Hematopoietic multipotent progenitor cell treated with erythropoietin and hydrocortisone succinate and interleukin-3 and kit ligand, for 8 days (in vitro differentiated cells): Measurements from ENCODE around the gene C1orf159.
"Not testable (repeated sequence)": the region's sequence is repeated elsewhere in the genome, so short reads cannot be mapped to it uniquely, and the experiment has no call there.

Experiments used
- DNase-seq: peaks from one replicate; pipeline ENCODE4 v3.0.0-alpha.2; 2015

Gene C1orf159

GRCh38 chr1:1148569-1148968 is 32.7 kb upstream of the C1orf159 start:
- DNase-seq = no peak

- no peak for DNase-seq
Measured at GRCh38 chr1:1148061-1148460, 32.2 kb upstream of the C1orf159 start.

DNA sequence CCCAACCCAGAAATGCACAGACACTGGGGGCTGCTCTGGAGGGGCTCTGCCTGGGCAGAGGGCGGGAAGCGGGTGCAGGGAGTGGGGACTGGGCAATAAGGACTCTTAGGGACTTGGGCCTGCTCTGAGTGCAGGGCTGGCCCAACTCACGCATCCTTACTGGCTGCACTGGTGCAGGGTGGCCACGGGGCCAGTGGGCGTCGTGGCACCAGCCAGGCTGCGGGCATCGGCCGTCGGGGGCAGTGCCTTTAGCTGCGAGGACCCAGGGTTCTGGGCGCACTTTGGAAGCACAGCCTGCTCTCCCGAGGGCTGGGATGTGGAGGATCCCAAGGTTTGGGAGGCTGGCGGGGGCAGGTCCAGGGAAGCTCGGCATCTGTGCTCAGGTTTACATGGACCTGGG is 30.7 kb upstream of the C1orf159 start:
- no peak for DNase-seq

DNA sequence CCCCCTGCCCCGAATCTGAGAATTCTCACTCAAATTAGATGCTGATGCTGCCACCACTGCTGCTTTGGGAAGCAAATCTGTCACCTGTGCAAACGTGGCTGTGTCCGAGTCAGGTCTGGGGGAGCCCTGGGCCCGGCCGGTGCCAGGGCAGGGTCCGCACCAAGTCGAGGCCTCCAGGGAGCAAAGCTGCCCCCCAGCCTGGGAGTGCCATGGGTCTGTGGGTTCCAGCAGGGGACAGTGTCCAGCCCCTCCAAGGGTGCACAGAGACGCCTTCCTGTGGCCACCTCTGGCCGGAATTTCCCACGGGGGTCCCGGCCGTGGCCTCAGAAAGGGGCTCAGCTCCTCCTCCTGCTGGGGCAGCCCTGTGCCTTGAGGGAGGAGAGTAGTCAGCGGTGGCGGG is 30.1 kb upstream of the C1orf159 start:
- DNase-seq = no peak

GRCh38 chr1:1145547-1145914 is 29.6 kb upstream of the C1orf159 start:
- DNase-seq = no peak

GRCh38 chr1:1144843-1145546 is 29.1 kb upstream of the C1orf159 start:
- DNase-seq = no peak

- no peak for DNase-seq
Measured at GRCh38 chr1:1144122-1144842, 28.4 kb upstream of the C1orf159 start.

DNA sequence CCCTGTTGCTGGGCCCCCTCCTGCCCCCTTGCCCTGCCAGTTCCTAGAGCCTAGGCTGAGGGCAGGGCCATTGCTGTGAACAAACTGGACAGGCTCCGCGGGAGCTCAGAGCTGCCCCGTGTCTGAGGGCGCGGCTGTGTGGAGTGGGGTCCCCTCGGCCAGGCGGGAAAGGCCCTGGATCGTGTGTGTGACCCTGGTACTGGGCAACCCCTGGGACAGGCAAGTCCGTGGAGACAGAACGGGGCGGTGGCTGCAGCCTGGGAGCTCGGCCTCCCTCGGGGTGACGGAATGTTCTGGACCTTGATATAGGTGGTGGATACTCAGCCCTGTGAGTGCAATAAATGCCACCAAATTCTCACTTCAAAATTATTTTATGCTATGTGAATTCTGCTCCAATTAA is 27.7 kb upstream of the C1orf159 start:
- no peak for DNase-seq

DNA sequence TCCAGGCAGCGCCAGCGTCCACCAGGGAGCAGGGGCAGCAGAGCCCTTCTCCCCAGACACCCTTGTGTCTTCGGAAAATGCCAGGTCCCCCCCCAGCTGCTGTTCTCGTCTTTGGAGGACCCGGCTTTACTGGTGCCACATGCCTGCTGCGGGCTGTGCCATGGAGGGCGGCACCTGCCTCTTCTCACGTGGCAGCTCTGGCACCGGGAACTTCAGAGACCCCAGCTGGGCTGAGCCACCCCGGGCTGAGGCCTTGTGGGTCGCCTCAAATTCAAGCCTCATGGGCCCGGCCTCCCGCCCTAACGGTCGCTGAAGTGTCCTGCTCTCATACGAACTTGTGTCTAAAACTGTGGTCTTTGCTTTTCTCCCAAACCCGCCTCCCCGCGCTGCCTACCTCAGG is 27.0 kb upstream of the C1orf159 start:
- no peak for DNase-seq

- not testable (repeated sequence) for DNase-seq
Measured at GRCh38 chr1:1142352-1142751, 26.5 kb upstream of the C1orf159 start.

GRCh38 chr1:1141911-1142250 is 26.0 kb upstream of the C1orf159 start:
- DNase-seq = no peak

- DNase-seq = no peak
Measured at GRCh38 chr1:1141244-1141910, 25.5 kb upstream of the C1orf159 start.

GRCh38 chr1:1140673-1141072 is 24.8 kb upstream of the C1orf159 start:
- DNase-seq = no peak

GRCh38 chr1:1137256-1138045 is 21.6 kb upstream of the C1orf159 start:
- DNase-seq = no peak

DNA sequence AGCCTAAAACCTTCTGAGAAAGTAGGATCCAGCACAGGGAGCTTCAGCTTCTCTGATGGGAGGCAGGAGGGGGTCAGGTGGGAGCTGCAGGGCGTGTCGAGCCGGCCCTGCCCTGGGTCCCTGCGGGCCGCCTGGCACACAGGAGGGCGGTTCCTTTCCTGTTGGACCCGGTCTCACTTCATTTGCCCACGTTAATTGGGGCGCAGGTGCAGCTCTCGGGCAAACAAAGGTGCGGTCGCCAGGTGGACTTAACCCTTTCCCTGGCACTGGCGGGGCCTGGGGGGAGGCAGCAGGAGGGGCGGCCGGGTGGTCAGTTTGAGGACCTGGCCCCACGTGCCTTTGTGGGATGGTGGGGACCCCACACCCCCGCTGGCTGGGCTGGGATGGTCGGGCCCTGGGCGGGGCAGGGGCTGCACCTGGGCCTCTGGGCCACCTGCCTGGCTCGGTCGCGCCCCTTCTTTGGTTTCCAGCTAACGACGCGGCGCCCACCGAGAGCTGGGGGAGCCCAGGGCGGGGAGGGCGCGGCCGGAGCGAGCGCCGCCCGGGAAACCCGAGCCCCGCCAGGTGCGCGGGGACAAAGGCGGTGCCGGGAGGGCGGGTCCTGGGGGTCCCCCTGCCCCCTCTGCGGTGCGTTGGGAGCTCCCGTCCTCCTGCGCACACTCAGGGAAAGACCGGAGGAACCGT is 20.8 kb upstream of the C1orf159 start:
- no peak for DNase-seq

DNA sequence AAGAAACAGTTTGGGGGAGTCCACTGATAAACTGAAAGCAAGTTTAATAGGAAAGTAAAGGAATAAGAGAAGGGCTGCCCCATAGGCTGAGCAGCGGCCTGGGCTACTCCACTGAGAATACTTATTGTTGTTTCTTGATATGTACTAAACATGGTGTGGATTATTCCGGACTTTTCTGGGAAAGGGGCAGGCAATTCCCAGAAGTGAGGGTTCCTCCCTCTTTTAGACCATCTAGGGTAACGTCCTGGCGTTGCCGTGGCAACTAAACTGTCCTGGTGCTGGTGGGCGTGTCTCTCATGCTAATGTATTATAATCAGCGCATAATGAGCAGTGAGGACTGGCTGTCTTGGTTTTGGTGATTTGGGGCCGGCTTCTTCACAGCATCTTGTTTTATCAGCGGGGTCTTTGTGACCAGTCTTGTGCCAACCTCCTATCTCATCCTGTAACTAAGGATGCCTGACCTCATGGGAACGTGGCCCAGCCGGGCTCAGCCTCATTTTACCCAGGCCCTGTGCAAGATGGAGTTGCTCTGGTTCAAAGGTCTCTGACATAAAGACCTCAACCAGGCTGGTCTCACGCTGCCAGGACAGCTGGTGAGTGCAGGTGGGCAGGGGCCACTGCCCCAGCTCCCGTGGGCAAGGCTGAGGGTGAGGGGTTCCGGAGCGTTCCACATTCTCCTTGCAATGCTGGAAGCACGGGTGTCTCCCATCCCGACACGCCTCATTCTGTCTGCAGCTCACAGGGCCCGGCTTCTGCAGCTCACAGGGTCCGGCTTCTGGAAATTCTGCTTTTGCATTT is 19.6 kb upstream of the C1orf159 start:
- peak; percentile 36 for DNase-seq

DNA sequence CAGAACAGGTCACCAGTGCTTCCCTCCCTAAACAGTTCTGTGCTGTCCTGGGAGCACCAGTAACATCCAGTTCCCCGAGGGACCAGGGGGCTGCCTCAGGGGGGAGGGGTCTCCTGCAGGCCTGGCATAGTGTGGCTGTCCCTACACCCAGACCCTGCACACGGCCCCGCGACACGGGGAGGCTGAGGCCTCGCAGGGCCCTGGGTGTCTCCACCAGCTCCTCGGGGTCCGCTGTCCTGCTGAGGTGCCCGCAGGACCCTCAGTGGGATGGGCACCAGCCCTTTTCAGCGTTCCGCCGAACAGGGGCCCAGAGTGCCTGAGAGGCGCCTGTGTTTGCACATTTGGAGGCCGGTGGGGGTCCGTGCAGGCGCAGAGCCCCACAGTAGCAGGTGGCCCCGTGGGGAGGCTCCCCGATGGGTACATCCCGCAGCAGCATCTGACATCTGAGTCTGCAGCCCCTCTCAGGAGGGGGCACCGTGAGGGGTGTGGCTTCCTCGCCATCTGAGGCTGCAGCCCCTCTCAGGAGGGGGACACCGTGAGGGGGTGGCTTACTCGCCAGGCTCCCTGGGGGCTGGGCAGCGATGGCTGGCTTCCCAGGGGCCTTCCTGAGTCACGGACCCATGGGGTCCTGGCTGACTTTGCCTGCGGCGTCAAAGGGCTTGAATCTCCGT is 18.5 kb upstream of the C1orf159 start:
- DNase-seq = no peak

GRCh38 chr1:1132956-1133750 is 17.3 kb upstream of the C1orf159 start:
- DNase-seq = no peak

- DNase-seq = no peak
Measured at GRCh38 chr1:1132042-1132950, 16.4 kb upstream of the C1orf159 start.
